ENCODE data around the gene SKAP1.

The SKAP1 gene

DNA sequence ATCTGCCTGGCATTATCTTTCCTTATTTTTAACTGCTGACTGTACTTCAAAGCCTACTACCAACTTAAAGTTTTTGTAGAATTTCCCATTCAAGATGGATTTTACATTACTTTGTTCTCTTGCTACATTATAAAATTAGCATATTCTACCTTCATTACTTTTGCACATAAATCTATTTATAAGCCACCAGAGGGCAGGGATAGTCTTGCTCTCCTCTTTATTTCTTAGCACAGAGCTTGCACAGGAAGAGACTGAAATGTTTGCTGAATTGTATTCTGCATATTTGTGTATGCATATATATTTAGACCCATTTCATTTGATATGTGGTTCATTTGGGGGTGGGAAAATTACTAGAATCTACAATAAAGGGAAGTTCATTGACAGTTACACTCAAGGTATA, 108.0 kb downstream of the SKAP1 start:
- DNase-seq (ENCODE audit: insufficient read length, low spot score) (no peak), FAIRE-seq (no peak)
- TF ChIP-seq PAX5 (IDR thresholded peaks at IDR 0.05; ENCODE audit: insufficient read depth, low read length, severe bottlenecking) (no peak), SPI1 (IDR thresholded peaks at IDR 0.05; ENCODE audit: low read depth, low read length) (no peak), POLR2A (IDR thresholded peaks at IDR 0.05; ENCODE audit: low read depth, low read length) (no peak), POLR2AphosphoS5 (IDR thresholded peaks at IDR 0.05; ENCODE audit: low read depth, low read length) (no peak), POU2F2 (IDR thresholded peaks at IDR 0.05; ENCODE audit: low read depth, low read length) (no peak), TAF1 (IDR thresholded peaks at IDR 0.05; ENCODE audit: low read depth, low read length) (no peak)

DNA sequence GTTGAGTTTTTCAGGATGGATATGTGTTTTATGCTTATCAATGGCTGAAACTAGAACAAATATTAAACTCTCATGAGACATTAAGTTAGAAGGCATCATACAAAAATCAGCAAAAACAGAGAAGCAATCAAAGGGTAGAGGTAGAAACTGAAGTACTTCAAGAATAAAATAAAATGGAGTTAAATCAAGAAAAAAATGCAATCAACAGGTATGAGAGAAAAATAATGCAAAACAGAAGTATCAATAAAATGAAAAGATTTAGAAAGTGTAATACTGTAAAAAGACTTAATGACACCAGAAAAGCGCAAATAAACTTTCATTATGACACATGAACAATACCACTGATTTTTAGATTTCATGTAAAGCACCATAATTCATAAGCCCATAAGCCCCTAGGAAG, 112.3 kb downstream of the SKAP1 start:
- DNase-seq (ENCODE audit: insufficient read length, low spot score) (no peak), FAIRE-seq (no peak)
- TF ChIP-seq SPI1 (IDR thresholded peaks at IDR 0.05; ENCODE audit: low read depth, low read length): no peak
- no peak for TF ChIP-seq POLR2AphosphoS5 (IDR thresholded peaks at IDR 0.05; ENCODE audit: low read depth, low read length)
- no peak for TF ChIP-seq POU2F2 (IDR thresholded peaks at IDR 0.05; ENCODE audit: low read depth, low read length)
- TF ChIP-seq PAX5 (IDR thresholded peaks at IDR 0.05; ENCODE audit: insufficient read depth, low read length, severe bottlenecking): no peak
- no peak for TF ChIP-seq TAF1 (IDR thresholded peaks at IDR 0.05; ENCODE audit: low read depth, low read length)
- TF ChIP-seq POLR2A (IDR thresholded peaks at IDR 0.05; ENCODE audit: low read depth, low read length): no peak

- TF ChIP-seq PAX5 (IDR thresholded peaks at IDR 0.05; ENCODE audit: insufficient read depth, low read length, severe bottlenecking) (no peak), POLR2AphosphoS5 (IDR thresholded peaks at IDR 0.05; ENCODE audit: low read depth, low read length) (no peak), TAF1 (IDR thresholded peaks at IDR 0.05; ENCODE audit: low read depth, low read length) (no peak), SPI1 (IDR thresholded peaks at IDR 0.05; ENCODE audit: low read depth, low read length) (no peak), POLR2A (IDR thresholded peaks at IDR 0.05; ENCODE audit: low read depth, low read length) (no peak), POU2F2 (IDR thresholded peaks at IDR 0.05; ENCODE audit: low read depth, low read length) (no peak)
- FAIRE-seq (peak; percentile 16), DNase-seq (ENCODE audit: insufficient read length, low spot score) (no peak)
Observed at GRCh38 chr17:48314716-48315115, 115.3 kb downstream of the SKAP1 start.

DNA sequence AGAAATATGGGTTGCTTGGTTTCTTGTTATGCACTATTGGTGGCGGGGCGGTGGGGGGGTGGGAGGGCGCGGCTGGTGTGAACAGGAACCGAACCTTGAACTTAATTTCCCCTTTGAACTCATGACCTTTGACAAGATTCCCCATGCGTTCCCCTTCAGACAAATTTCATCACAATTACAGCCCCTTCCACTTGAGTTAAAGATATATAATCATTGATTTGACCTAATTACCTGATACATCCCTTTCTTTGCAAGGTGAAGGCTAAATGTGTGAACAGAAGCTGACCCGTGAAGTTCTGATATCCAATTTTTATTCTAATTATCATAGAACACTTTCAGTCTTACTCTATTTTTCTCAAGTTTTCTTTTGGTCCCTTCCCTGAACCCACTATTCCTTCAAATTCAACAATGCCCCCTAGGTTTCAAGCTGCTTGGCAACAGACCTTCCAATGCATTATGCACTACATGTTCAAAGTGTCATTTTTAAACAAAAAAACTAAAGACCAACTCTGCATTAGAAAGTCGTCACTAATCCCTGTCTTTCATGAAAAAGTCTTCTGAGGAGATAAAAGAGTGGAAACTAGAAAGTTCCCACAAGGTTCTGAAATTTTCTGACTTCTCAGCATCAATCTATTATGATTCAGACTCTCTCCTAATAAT, 116.8 kb downstream of the SKAP1 start:
- no peak for FAIRE-seq
- TF ChIP-seq PAX5 (IDR thresholded peaks at IDR 0.05; ENCODE audit: insufficient read depth, low read length, severe bottlenecking) (no peak), POU2F2 (IDR thresholded peaks at IDR 0.05; ENCODE audit: low read depth, low read length) (no peak), SPI1 (IDR thresholded peaks at IDR 0.05; ENCODE audit: low read depth, low read length) (no peak), POLR2AphosphoS5 (IDR thresholded peaks at IDR 0.05; ENCODE audit: low read depth, low read length) (no peak), POLR2A (IDR thresholded peaks at IDR 0.05; ENCODE audit: low read depth, low read length) (no peak), TAF1 (IDR thresholded peaks at IDR 0.05; ENCODE audit: low read depth, low read length) (no peak)
- DNase-seq (ENCODE audit: insufficient read length, low spot score): no peak

- DNase-seq (ENCODE audit: insufficient read length, low spot score) (no peak), FAIRE-seq (no peak)
- TF ChIP-seq SPI1 (IDR thresholded peaks at IDR 0.05; ENCODE audit: low read depth, low read length) (no peak), POLR2A (IDR thresholded peaks at IDR 0.05; ENCODE audit: low read depth, low read length) (no peak)
Observed at GRCh38 chr17:48311324-48311723, 118.7 kb downstream of the SKAP1 start.

DNA sequence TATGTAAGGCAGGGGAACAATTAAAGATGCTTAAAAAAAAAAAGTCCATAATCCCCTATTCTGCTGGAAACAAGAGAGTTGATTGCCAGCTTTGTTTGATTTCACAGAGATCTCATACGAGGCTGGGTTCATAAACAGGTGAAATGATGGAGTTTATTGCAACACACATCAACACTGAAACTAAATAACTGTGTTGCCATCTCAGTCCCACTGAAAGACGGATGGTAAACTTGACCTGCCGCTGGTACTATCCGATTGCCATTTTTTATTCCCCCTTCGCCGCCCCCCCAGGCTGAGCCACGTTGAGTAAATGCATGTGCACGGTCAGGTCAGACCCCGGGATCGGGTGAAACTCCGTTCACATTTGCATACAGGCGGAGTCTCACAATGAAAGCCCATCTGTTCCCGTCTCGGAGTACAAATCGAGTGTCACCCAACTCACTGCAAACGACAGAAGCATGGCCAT, 119.2 kb downstream of the SKAP1 start:
- FAIRE-seq: no peak
- DNase-seq (ENCODE audit: insufficient read length, low spot score): no peak
- no peak for TF ChIP-seq TAF1 (IDR thresholded peaks at IDR 0.05; ENCODE audit: low read depth, low read length)
- no peak for TF ChIP-seq PAX5 (IDR thresholded peaks at IDR 0.05; ENCODE audit: insufficient read depth, low read length, severe bottlenecking)
- TF ChIP-seq POU2F2 (IDR thresholded peaks at IDR 0.05; ENCODE audit: low read depth, low read length): no peak
- no peak for TF ChIP-seq POLR2AphosphoS5 (IDR thresholded peaks at IDR 0.05; ENCODE audit: low read depth, low read length)

DNA sequence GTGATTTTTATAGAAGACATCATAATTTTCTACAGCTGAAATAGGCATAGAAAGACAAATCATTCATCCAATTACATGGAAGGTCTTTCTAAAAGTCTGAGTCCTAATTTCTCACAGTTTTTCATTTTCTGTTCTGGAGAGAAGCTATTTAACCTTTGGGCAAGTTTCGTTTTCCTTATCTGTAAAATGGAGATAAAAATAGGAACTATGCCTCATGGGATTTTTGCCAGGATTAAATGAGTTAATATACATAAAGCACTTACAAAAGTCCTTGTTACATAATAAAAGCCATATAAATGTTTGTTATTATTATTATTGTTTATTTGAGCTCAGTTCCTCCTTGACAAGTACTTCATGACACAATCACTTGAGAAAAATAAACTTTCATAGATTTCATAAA, 121.4 kb downstream of the SKAP1 start:
- FAIRE-seq: no peak
- TF ChIP-seq POLR2AphosphoS5 (IDR thresholded peaks at IDR 0.05; ENCODE audit: low read depth, low read length): no peak
- TF ChIP-seq POU2F2 (IDR thresholded peaks at IDR 0.05; ENCODE audit: low read depth, low read length): no peak
- no peak for TF ChIP-seq TAF1 (IDR thresholded peaks at IDR 0.05; ENCODE audit: low read depth, low read length)
- TF ChIP-seq POLR2A (IDR thresholded peaks at IDR 0.05; ENCODE audit: low read depth, low read length): no peak
- no peak for TF ChIP-seq PAX5 (IDR thresholded peaks at IDR 0.05; ENCODE audit: insufficient read depth, low read length, severe bottlenecking)
- no peak for TF ChIP-seq SPI1 (IDR thresholded peaks at IDR 0.05; ENCODE audit: low read depth, low read length)

DNA sequence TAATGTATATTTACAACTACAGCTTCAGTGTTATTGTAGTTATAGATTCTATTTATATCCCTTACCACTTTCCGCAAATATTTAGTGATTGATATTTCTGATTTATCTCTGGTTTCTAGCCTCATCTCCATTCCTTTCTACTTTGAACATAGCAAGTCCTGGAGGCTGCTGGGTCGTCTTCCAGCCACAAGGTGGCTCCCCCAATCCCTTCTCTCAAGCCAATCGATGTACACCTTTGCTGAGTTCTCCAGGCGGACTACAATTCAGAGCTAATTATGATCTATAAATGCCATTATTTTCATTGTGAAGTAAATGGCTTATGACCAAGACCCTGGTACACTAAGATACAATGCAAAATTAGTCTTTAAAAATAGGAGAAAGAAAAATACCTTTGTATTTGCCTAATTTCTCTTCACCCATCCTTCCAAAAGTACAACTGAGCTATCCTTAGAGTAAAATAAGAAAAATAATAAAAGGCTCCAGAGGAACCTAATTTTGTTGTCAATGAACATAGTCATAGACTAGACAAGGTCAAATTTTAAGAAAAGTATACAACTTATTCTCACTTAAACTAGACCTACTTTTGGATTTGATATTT, 122.1 kb downstream of the SKAP1 start:
- DNase-seq (ENCODE audit: insufficient read length, low spot score) (no peak), FAIRE-seq (peak; percentile 79)
- no peak for TF ChIP-seq POLR2AphosphoS5 (IDR thresholded peaks at IDR 0.05; ENCODE audit: low read depth, low read length)
- TF ChIP-seq POU2F2 (IDR thresholded peaks at IDR 0.05; ENCODE audit: low read depth, low read length): no peak
- no peak for TF ChIP-seq PAX5 (IDR thresholded peaks at IDR 0.05; ENCODE audit: insufficient read depth, low read length, severe bottlenecking)
- TF ChIP-seq TAF1 (IDR thresholded peaks at IDR 0.05; ENCODE audit: low read depth, low read length): no peak
- no peak for TF ChIP-seq POLR2A (IDR thresholded peaks at IDR 0.05; ENCODE audit: low read depth, low read length)
- TF ChIP-seq SPI1 (IDR thresholded peaks at IDR 0.05; ENCODE audit: low read depth, low read length): no peak

More for the DNA sequence above, 121.4 kb downstream of the SKAP1 start:
- DNase-seq (ENCODE audit: insufficient read length, low spot score): no peak

DNA sequence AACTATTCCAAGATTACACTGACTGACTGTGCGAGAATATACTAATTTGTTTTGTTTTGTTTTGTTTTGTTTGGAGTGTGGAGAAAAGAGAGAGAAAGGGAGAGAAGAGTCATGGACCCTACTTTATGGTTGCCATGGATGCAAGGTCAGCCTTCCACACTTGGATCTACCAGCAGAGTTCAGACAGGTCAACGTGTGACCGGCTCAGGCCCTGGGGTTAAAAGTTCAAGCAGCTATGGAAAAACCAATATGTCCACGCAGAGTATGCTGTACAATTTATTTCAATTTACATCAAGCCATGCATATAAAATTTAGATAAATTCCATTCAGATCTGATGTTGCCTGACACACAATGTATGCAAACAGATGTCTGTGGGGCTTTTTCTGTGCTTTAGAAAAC, 122.8 kb downstream of the SKAP1 start:
- no peak for TF ChIP-seq PAX5 (IDR thresholded peaks at IDR 0.05; ENCODE audit: insufficient read depth, low read length, severe bottlenecking)
- no peak for TF ChIP-seq POU2F2 (IDR thresholded peaks at IDR 0.05; ENCODE audit: low read depth, low read length)
- no peak for TF ChIP-seq POLR2AphosphoS5 (IDR thresholded peaks at IDR 0.05; ENCODE audit: low read depth, low read length)
- no peak for TF ChIP-seq TAF1 (IDR thresholded peaks at IDR 0.05; ENCODE audit: low read depth, low read length)
- TF ChIP-seq SPI1 (IDR thresholded peaks at IDR 0.05; ENCODE audit: low read depth, low read length): no peak
- TF ChIP-seq POLR2A (IDR thresholded peaks at IDR 0.05; ENCODE audit: low read depth, low read length): no peak
- no peak for FAIRE-seq
- no peak for DNase-seq (ENCODE audit: insufficient read length, low spot score)

GRCh38 chr17:48301002-48301401, 129.0 kb downstream of the SKAP1 start:
- no peak for FAIRE-seq
- TF ChIP-seq POLR2A (IDR thresholded peaks at IDR 0.05; ENCODE audit: low read depth, low read length) (no peak), PAX5 (IDR thresholded peaks at IDR 0.05; ENCODE audit: insufficient read depth, low read length, severe bottlenecking) (no peak), SPI1 (IDR thresholded peaks at IDR 0.05; ENCODE audit: low read depth, low read length) (no peak), POU2F2 (IDR thresholded peaks at IDR 0.05; ENCODE audit: low read depth, low read length) (no peak), TAF1 (IDR thresholded peaks at IDR 0.05; ENCODE audit: low read depth, low read length) (no peak), POLR2AphosphoS5 (IDR thresholded peaks at IDR 0.05; ENCODE audit: low read depth, low read length) (no peak)
- DNase-seq (ENCODE audit: insufficient read length, low spot score): no peak
